ENCODE data around the gene TUFT1.

TUFT1 gene

GRCh38 chr1:151581451-151581850 lies 41.3 kb downstream of the TUFT1 start:
- in situ Hi-C loops (cut with HindIII; ENCODE audit: low sequenced_read_pairs), result loop anchor here (5.0 kb wide), 1 partner anchor 44 kb away; no protein-coding TSS in a partner anchor
- no peak overlapping the region for H3K4me3 ChIP-seq (ENCODE audit: low read depth, low read length)
- TF ChIP-seq CTCF (IDR thresholded peaks at IDR 0.05; ENCODE audit: low read depth, low read length, missing control alignments), result no peak
- no peak for DNase-seq (ENCODE audit: low read depth)

DNA sequence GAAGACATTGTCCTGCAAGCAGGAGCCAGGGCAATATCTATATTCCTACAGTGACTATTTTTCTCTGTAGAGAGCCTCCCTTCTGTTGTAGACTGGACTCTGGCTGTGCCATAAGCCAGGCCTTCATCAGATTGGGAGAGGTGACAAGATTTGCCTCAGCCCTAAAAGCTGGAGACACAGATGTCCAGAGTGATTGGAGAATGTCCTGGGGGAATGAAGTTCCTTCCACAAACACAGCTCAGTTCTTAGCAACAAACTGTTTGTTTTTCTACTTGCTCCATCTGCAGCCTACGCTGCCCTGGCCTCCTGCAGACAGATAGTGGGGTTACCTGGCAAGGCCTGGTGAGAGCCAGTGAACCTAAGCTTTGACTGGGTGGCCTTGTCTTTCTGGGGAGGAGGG lies 41.8 kb downstream of the TUFT1 start:
- DNase-seq (ENCODE audit: low read depth), result no peak
- in situ Hi-C loops (cut with HindIII; ENCODE audit: low sequenced_read_pairs), result loop anchor here (5.0 kb wide), 1 partner anchor 45 kb away; no protein-coding TSS in a partner anchor
- no peak for TF ChIP-seq CTCF (IDR thresholded peaks at IDR 0.05; ENCODE audit: low read depth, low read length, missing control alignments)
- H3K4me3 ChIP-seq (ENCODE audit: low read depth, low read length), result no peak overlapping the region

GRCh38 chr1:151583796-151584195 lies 43.7 kb downstream of the TUFT1 start:
- H3K4me3 ChIP-seq (ENCODE audit: low read depth, low read length), result no peak overlapping the region
- in situ Hi-C loops (cut with HindIII; ENCODE audit: low sequenced_read_pairs), result loop anchor here (5.0 kb wide), 1 partner anchor 46 kb away; no protein-coding TSS in a partner anchor
- no peak for TF ChIP-seq CTCF (IDR thresholded peaks at IDR 0.05; ENCODE audit: low read depth, low read length, missing control alignments)
- DNase-seq (ENCODE audit: low read depth), result no peak

DNA sequence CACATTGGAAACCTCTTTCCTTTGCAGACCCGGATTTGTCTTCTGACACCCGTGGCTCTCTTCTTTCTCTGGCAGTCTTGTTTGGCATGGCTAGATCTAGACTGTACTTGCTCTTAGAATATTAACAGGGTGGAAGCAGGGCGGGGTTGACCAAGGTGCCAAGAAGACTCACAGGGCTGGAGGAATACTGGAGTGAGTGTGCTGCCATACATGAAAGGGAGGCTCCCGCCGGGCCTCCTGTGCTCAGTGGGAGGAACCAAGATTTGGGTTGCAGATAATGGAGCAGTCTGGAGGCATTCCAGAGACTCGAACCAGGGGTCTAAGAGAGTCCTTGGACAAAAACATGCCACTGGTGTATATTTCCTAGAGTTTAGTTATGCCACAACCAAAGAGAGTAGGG lies 44.2 kb downstream of the TUFT1 start:
- no peak for DNase-seq (ENCODE audit: low read depth)
- TF ChIP-seq CTCF (IDR thresholded peaks at IDR 0.05; ENCODE audit: low read depth, low read length, missing control alignments), result no peak
- in situ Hi-C loops (cut with HindIII; ENCODE audit: low sequenced_read_pairs), result loop anchor here (5.0 kb wide), 1 partner anchor 47 kb away; no protein-coding TSS in a partner anchor
- H3K4me3 ChIP-seq (ENCODE audit: low read depth, low read length), result no peak overlapping the region

GRCh38 chr1:151584780-151585179 lies 44.7 kb downstream of the TUFT1 start:
- TF ChIP-seq CTCF (IDR thresholded peaks at IDR 0.05; ENCODE audit: low read depth, low read length, missing control alignments), result no peak
- no peak for DNase-seq (ENCODE audit: low read depth)
- in situ Hi-C loops (cut with HindIII; ENCODE audit: low sequenced_read_pairs), result loop anchor here (5.0 kb wide), 1 partner anchor 47 kb away; no protein-coding TSS in a partner anchor
- H3K4me3 ChIP-seq (ENCODE audit: low read depth, low read length), result no peak overlapping the region

DNA sequence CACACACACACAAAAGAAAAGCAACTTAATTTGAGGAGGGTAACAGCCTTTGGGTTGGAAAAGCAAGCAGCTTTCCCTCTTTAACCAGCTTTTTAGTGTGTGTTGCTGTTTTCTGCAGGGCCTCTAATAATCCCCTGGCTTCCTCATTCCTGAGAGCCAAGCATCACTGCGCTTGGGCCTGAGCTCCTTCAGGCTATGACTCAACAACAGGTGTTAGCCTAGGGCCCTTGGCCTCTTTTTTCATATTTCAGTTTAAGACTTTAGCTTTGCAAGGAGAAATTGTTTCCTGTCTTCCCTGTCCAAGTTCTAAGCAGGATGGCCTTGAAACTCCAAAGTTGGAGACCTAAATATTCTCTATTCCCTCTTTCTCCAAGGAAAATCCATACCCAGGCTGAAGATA lies 45.5 kb downstream of the TUFT1 start:
- TF ChIP-seq CTCF (IDR thresholded peaks at IDR 0.05; ENCODE audit: low read depth, low read length, missing control alignments), result no peak
- in situ Hi-C loops (cut with HindIII; ENCODE audit: low sequenced_read_pairs), result no loop called here
- no peak overlapping the region for H3K4me3 ChIP-seq (ENCODE audit: low read depth, low read length)
- peak; percentile 29 for DNase-seq (ENCODE audit: low read depth)
